Vagina (tissue), 2 donors: ENCODE results near the gene LRMDA.

Experiments used
- POLR2A ChIP-seq, 2 donors: fragments of 450-650 bp; IDR thresholded peaks; one replicate each; pipeline ENCODE4 v1.6.1; 2017; ENCODE audit warnings: antibody characterized with exemption in 2 of 2, mild to moderate bottlenecking in 2 of 2, moderate library complexity in 2 of 2
- POLR2AphosphoS5 ChIP-seq, 2 donors: sonication (generic); formaldehyde crosslinking; IDR thresholded peaks; one replicate each; pipeline ENCODE4 v1.9.0; 2017; ENCODE audit warnings: antibody characterized with exemption in 2 of 2, mild to moderate bottlenecking in 2 of 2, low read depth in 1 of 2; ENCODE audit not compliant: insufficient read depth in 1 of 2
- TF ChIP-seq, protein P1 (sequence below), 3 experiments: fragments of 450-650 bp in 2 of 3; fragments of 200-600 bp in 1 of 3; sonication (generic) in 1 of 3; IDR thresholded peaks; one replicate each; pipeline ENCODE4 v1.5.1; 2017 to 2019; ENCODE audit warnings: antibody characterized with exemption in 3 of 3, mild to moderate bottlenecking in 2 of 3, moderate library complexity in 2 of 3

DNA sequence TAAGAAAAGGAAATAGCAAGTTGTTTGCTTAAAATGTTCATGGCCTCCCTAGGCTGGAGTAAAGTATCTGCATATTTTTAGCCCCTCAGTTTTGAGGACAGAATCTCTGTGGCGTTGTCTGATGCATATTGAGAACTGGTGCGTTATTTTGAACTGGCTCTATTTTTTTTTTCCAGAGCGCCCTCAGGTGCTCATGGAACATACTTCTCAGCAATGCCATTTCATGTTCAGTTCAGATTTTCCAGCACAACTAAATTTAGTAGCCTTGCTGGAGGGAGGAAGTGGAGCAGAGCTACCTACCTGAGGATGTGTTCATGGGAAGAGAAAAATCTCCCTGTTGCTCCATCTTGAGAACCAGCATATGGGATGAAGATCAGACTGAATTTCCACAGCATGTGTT, 870.5 kb downstream of the LRMDA start:
- TF ChIP-seq, protein P1, sequence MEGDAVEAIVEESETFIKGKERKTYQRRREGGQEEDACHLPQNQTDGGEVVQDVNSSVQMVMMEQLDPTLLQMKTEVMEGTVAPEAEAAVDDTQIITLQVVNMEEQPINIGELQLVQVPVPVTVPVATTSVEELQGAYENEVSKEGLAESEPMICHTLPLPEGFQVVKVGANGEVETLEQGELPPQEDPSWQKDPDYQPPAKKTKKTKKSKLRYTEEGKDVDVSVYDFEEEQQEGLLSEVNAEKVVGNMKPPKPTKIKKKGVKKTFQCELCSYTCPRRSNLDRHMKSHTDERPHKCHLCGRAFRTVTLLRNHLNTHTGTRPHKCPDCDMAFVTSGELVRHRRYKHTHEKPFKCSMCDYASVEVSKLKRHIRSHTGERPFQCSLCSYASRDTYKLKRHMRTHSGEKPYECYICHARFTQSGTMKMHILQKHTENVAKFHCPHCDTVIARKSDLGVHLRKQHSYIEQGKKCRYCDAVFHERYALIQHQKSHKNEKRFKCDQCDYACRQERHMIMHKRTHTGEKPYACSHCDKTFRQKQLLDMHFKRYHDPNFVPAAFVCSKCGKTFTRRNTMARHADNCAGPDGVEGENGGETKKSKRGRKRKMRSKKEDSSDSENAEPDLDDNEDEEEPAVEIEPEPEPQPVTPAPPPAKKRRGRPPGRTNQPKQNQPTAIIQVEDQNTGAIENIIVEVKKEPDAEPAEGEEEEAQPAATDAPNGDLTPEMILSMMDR (IDR thresholded peaks at IDR 0.05) = no peak
- no peak for TF ChIP-seq POLR2AphosphoS5 (IDR thresholded peaks at IDR 0.05; ENCODE audit: insufficient read depth in 1 of 2, low read depth in 1 of 2)
- TF ChIP-seq POLR2A (IDR thresholded peaks at IDR 0.05) = no peak
